HG03025 (cell line): Measurements from ENCODE around the gene PMM2.
"Not testable (repeated sequence)": the region's sequence is repeated elsewhere in the genome, so short reads cannot be mapped to it uniquely, and the experiment has no call there.

Experiments used
- ATAC-seq: cut with Tn5 transposase; IDR thresholded peaks from one replicate; pipeline ENCODE4 v1.9.1; 2021; ENCODE audit warnings: mild to moderate bottlenecking, moderate library complexity; ENCODE audit not compliant: unreplicated experiment, low FRiP score

The PMM2 gene

DNA sequence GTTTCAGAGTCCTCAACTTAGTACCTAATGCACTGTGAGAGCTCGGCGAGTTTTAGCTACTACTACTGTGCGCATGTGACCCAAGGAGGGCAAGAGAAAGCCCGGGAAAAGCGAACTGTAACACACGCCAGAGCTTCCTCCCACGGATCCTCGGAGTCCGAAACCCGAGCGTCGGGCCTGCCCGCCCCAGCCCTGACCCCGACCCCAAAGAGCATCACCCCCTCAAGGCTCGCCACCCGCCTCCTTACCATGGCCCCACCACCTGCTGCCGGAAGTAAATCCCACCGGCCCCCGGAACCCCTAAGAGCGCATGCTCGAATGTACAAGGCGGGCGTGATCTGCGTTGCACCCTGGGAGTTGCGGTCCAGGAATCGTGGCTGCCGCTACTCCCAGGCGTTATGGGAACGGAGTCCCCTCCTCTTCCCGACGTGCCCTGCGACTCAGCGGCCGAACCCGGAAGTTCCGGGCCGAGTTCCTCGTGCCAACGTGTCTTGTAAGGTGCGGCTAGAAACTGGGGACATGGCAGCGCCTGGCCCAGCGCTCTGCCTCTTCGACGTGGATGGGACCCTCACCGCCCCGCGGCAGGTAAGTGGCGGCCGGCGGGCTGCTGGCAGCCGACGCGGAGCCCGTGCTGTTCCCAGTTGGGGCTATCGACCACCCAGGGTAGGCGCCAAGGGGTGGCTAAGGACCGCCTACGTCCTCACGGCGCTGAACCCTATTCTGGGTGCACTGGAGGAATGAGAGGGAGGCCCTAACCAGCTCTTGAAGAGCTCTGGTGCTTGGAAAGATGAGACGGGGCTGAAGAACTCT is at the start of gene PMM2, which contains the start of gene TMEM186:
Gene PMM2, plus strand, starts transcription at position 476 of the 810 bp plus-strand sequence. Its CDS starts 44 bp downstream, at position 520.
Gene TMEM186, minus strand, starts transcription at position 276 of the 810 bp plus-strand sequence. Its CDS starts 25 bp downstream, at position 251.
- peak; percentile 90 for ATAC-seq

DNA sequence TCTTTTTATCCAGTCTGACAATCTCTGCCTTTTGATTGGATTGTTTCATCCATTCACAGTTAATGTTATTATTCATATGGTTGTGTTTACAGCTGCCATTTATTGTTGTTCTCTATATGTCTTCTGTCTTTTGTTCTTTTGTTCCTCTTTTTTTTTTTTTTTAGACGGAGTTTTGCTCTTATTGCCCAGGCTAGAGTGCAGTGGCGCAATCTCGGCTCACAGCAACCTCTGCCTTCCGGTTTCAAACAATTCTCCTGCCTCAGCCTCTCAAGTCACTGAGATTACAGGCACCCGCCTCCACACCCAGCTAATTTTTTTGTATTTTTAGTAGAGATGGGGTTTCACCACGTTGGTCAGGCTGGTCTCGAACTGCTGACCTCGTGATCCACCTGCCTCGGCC is 48.7 kb upstream of the PMM2 start:
- ATAC-seq = not testable (repeated sequence)

DNA sequence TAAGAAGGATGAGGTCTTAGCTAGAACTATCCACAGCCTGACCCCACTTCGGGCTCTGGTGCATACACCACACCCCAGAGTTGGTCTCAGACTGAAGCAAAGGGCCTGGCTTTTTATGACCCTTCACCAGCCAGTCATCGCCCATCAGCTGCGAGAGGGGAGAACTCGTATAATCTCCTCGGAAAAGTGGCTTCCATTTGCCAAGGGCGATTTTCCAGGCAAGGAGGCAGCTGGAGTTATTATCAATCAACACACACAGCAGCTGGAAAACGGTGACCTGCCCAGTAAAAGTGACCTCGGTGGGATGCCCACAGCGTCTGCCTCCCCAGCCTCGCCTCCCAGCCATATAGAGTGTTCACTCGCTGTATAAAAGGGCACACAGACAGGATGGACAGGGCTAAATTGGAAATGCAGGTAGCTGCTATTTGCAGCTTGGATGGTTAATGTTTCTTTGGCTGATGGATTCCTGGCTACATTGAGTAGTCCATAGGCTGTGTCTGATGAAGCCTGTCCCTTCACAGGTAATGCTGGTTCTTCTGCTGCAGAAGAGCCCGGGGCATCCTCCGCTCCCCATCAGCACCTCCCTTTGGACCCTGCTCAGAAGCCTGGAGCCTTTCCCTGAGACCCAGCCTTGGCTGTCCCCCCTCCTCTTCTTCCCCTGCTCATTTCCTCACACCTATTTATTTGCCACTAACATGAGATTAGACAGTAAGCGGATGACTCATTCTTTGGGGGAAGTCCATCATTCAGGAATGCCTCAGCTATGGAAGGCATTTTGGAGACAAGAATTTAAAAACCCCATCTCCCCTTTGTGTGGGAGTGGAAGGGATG is 45.9 kb upstream of the PMM2 start:
- ATAC-seq = no peak

DNA sequence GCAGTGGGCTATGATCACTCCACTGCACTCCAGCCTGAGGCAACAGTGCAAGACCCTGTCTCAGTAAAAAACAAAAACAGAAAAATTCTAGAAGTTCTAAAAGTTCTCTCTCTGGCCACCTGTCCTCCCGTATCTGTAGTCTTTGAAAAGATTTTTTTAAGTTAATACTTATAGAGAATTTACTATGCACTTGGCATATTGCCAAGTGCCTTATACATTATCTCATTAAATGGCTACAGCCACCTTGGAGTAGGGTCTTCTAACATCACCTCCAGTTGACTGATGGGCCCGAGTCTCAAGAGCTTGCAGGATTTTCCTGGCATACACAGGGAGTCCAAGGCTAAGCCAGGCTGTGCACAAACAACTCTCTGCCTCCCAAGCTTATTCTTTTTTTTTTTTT is 44.9 kb upstream of the PMM2 start:
- ATAC-seq = no peak

DNA sequence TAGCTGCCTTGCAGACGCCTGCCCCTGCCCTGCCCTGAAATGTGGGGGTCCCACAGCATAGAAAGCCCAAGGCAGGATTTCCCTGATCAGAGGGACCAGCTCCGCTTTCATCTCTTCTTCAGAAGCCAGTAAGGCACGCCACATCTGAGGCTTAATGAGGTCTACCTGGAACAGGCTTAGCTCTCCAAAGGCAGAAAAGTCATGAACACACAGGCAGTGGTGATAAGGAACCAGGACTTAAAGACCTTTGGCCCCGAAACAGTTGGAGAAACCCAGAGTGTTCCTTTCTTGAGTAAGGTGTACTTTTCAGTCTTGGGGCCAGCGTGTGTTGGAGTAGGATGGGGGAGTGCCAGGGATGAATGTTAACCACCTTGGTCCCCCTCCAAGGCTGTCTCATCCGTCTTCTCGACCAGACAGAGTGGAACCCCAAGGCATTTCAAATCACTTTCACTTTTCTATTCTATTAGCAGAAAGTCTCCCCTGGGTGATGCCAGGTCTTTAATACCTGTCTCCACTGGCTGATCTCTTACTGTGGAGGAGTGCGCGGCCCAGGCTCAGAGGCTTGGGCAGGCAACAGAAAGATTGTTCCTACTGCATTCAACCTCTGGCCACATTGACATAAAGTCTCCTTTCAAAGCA is 44.1 kb upstream of the PMM2 start:
- ATAC-seq = no peak

DNA sequence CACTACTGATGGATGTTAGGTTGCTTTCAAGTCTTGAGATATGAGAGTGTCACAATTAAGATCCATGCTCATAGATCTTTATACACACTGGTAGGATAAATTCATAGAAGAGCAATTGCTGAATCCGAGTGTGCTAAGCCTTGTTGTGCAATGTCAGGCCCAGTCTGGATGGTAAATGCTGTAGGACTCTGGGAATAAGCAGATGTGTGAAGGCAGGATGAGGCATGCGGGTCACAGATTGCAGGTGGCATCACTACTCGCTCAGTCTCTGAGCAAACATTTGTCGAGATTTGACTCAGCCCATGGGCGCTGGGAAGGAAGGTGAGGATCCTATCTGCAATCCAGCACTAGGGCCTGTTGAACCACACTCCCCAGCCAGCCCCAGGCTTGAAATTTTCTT is 40.9 kb upstream of the PMM2 start:
- no peak for ATAC-seq

DNA sequence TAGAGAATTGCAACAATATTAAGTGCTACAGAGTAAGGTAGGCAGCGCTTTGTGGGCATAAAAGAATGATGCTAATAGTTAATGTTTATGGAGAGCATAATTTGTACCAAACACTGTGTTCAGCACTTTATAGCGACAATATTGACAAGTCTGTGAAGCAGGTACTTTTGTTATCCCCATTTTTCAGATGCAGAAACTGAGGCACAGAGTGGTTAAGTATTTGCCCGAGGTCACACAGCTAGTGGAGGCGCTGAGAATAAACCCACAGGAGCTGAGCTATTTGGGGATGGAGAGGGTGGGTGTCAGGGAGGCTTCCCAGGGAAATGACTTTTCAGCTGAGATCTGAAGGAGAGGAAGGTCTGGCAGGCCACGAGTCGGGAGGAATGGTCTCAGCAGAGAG is 39.6 kb upstream of the PMM2 start:
- ATAC-seq = no peak

DNA sequence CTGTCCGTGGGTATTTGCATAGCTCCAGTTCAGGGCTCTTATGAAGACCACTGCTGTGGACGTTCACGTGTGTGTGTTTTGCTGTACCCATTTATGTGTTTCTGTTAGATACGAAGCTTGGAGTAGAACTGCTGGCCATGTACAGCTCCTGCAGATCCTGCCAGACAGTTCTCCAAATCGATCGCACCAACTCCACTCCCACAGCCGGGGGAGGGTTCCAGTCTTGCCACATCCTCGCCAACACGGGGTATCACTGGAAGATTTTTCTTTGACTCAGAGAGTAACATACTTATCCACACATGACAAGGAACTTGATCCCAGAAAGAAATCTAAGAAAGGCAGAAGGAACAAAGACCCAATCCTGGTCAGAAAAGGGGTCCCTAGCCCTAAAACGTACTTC is 37.6 kb upstream of the PMM2 start:
- ATAC-seq = no peak

DNA sequence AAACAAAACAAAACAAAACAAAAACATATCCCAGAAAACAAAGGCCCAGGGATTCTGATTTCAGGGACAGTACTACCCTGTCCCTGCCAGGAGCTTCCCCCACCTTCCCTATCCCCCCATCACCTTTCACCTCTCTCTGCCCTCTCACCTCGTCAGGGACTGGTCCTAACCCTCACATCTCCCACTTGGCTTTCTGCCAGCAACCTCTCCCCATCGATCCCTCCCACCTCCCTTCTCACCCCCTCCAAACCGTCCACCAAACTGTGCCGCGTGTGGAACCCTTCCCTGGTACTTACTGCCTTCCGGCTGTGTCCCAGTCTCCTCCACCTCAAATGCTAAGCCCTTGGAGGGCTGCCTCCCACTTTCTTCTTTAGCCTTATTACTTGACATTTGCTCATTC is 36.6 kb upstream of the PMM2 start:
- ATAC-seq = no peak

DNA sequence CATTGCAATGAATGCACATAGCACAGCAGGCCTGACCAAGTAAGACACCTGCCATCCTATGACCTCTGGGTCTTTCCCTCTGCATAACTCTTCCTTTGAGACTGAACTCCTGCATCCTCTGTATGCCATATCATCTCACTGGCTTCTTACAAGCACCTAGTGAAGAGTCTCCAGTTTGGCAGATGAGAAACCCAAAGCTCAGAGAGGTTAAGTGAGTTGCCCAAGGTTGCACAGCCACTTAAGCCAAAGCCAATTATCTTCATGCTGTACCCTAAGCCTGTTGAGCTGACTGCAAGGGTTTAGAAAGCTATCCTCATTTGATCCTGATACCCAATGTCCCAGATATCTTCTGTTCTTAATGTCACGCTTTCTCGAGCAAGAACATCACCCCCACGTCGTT is 35.4 kb upstream of the PMM2 start:
- ATAC-seq = no peak

DNA sequence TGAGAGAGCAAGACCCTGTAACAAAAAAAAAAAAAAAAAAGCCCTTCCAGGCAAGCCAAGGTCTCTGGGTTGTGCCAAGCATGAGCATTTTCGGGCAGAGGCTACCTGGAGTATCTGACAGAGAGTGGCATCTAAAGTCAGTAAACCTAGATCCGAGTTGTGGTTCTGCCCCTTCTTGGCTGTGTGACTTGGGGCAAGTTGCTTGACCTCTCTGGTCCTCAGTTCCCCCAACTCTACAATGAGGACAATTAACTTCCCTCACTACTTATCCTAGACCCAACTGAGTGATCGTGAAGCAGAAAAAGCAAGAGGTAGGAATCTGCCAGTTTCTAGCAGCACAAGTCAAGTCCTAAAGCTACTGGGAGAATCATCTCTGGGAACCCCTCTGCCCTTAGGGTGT is 34.6 kb upstream of the PMM2 start:
- ATAC-seq = no peak

DNA sequence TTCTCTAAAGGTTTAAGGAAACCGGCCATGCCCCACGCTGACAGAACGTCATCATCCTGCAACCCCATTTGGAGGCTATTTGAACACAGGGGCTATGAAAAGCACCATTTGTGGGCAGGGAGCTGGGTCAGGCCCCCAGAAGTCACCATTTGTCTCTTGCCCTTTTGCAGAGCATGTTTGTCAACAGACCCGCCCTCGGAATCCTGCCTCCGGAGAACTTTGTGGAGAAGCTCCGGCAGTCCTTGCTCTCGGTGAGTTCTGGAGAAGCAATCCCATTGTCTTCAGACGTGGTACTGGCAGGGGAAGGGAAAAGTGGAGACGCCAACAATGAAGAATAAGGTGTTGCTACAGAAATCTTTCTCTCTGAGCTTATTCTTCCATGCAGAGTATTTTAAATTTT is 33.7 kb upstream of the PMM2 start:
- no peak for ATAC-seq

DNA sequence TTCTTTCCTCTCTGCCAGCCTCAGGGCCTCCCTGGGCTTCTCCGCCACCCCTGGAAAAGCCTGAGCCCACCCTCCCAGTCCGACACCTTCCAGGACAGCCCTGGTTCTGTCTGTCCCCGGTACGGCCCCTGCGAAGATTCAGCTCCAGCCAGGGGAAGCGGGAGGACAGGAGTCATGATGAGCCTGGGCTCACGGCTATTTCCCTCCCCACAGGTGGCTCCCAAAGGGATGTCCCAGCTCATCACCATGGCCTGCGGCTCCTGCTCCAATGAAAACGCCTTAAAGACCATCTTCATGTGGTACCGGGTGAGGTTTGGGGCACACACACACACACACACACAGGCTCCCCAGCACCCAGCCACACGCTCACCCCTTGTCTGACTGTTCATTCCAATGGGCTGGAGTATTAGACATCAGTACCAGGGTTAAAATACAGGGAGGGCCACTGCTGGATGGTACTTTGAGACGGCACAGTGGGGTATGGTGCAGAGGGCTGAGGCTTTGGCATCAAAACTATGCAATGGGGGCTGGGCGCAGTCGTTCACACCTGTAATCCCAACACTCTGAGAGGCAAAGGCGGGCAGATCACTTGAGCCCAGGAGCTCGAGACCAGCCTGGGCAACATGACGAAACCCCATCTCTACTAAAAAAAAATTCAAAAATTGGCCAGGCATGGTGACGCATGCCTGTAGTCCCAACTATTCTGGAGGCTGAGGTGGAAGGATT is 33.0 kb upstream of the PMM2 start:
- no peak for ATAC-seq

DNA sequence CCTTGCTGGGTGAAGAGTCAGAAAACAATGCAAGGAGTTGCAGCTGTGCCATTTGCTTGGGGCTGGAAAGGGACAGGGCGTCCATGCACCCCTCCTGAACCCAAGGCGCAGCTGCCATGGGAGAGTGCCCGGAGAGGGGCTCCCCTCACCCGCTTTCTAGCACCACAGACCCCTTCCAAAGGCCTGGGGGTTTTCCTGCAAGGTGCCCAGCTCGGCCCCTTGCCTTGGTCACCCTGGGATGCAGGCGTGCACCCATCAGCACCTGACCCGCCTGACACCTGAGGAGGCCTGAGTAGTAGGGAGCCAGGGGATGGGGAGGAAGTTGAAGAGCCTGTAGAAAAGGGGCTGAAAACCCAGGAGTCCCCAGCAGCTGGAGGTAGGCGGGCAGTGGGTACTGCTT is 30.5 kb upstream of the PMM2 start:
- no peak for ATAC-seq

DNA sequence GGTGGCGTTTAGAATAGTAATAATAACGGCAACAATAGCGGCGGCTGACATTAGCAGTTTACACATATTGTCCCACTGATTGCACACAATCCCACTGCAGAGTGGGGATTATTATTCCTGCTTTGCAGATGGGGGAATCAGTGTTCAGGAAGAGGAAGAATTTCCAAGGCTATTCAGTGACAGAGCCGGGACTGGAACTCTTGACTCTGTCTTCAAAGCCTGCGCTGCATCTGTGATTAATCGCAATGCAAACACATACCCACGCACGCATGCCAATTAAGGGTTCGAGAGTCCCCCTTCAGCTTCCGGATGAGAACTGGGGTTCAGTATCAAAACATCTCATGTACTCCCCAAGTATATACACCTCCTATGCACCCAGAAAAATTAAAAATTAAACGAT is 29.4 kb upstream of the PMM2 start:
- ATAC-seq = no peak

DNA sequence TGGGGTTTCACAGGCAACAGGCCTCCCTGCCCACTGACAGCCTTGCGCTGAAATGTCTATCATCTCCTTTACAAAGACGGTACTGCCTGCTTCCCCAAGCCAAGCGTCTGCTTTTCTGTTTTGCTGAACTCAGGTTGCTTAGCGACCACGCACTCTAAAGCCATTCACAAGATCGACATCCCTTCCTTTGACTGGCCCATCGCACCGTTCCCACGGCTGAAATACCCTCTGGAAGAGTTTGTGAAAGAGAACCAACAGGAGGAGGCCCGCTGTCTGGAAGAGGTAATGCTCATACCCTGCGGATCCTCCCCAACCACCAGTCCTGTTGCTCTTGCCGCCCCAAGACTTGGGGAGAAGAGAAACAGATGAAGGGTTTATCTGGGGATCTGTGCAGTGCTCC is 28.9 kb upstream of the PMM2 start:
- ATAC-seq = no peak

DNA sequence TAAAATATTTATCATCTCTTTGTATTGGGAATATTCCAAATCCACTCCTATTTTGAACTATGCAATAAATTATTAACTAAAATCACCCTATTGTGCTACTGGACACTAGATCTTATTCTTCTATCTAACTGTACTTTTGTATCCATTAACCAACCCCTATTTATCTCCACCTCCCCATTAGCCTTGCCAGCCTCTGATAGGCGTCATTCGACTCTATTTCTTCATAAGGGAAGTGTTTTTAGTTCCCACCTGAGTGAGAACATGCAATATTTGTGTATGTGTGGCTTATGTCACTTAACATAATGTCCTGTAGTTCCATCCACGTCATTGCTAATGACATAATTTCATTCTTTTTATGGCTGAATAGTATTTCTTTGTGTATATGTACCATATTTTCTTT is 24.1 kb upstream of the PMM2 start:
- ATAC-seq = no peak

DNA sequence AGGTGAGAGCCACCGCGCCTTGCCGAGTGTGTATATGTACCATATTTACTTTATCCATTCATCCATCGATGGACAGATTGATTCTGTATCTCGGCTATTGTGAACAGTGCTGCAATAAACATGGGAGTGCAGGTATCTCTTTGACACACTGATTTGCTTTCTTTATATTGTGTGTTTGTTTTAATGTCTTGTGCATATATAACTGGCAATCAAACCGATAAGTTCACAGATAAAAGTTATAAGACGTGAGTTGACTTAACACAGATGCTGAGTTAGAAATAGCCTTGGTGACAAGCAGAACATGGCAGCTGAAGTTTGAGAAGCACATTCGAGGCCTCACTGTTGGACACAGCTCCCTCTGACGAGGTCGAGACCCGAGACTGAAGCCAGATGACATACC is 23.4 kb upstream of the PMM2 start:
- no peak for ATAC-seq

DNA sequence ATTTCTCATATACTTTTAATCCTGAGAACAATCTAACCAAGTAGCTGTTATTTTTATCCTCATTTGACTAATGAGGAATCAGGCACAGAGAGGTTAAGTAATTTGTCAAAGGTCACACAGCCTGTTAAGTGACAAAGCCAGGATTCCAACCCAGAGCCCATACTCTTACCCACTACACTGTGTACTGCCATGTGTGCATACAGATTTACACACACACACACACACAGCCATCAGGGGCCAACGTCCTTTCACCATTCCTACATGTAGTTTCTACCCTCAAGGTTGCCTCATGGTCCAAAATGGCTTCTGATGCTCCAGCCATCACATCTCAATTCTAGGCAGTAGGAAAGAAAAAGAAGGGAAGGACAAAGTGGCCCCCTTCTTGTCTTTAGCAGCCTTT is 22.3 kb upstream of the PMM2 start:
- no peak for ATAC-seq

DNA sequence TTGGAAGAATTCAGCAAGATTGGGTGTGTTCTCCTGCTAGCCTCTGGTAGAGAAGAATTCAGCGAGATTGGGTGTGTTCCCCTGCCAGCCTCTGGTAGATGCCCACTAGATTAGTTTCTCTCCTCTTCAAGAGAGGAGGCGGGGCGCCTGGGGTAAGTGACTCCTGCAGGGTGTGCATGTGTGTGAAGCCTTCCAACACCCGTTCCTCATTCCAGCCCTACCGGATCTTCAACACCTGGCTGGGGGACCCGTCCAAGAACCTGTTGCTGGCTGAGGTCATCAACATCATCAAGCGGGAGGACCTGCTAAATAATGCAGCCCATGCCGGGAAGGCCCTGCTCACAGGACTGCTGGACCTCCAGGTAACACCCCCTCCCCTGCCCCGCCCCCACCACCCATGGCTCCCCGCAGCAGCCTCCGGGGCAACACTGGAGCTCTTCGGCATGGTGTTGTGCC is 21.5 kb upstream of the PMM2 start:
- ATAC-seq = no peak

DNA sequence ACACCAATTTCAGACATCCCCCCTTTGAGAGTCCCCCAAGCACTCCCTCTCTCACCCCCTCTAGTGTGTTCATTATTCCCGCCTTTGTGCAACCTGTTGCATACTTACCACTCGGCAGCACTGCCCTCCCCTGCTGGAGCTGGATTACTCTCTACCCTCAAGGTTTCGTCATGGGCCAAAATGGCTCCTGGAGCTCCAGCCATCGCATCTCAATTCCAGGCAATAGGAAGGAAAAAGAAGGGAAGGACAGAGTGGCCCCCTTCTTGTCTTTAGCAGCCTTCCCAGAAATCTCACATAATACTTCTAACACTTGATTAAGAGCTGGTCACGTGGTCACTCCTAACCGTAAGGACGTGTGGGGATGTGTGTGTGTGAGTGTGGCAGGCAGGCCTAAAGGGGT is 20.4 kb upstream of the PMM2 start:
- ATAC-seq = no peak
